Measurements from ENCODE around the gene ZNF169. TPM values are rescaled to one million over a fixed set of nuclear protein-coding genes. Genes with fewer than 3 reads are reported as not detected.
A peak's percentile ranks its signal among the peaks of the same experiment; 100 is the strongest.
"Not testable (repeated sequence)": the region's sequence is repeated elsewhere in the genome, so short reads cannot be mapped to it uniquely, and the experiment has no call there.

ZNF169 gene
- total RNA-seq (2014; rRNA removed; shearing (Covaris generic)) = 1.1 and 1.9 TPM in 2 replicates

DNA sequence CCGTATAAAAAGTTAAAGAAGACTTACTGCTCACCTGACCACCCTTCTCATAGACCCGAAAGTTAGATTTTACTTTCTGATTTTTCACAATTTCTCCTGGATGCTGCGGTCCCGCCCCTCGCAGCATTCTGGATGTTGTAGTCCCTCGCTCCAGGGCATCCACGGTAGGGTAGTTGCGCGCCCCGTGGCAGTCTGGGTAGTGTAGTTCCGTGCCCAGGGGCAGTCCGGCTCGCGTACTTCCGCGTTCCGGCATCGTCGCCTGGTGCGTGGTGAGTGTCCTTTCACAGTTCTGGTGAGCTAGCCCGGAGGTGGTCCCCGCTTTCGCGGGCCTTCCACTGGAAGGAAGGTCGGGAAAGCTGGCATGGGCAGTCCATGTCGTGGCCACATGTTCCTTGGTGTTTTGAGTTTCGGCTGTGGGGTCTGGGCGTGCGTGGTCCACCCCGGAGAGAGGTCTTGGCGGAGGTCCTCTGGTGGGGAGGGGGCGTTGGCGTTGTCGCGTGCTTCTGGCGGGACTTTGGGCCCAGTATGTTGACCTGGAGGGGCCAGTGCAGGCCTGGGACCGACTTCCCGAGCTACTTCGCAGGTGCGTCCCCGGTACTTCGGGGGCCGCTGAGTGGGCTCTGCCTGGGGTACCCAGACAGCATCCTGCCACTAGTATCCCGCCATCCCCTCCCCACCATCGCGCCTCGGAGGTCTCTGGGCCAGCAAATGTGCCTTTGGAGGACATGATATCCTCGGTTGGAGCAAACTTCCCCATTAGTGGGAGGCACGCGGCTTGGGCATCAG is at the start of gene ZNF169:
Gene ZNF169, plus strand, starts transcription at position 222 of the 786 bp plus-strand sequence. CDS start 19,515 bp downstream, outside the sequence.
- DNase-seq (ENCODE audit: low read depth) = peak; percentile 97

DNA sequence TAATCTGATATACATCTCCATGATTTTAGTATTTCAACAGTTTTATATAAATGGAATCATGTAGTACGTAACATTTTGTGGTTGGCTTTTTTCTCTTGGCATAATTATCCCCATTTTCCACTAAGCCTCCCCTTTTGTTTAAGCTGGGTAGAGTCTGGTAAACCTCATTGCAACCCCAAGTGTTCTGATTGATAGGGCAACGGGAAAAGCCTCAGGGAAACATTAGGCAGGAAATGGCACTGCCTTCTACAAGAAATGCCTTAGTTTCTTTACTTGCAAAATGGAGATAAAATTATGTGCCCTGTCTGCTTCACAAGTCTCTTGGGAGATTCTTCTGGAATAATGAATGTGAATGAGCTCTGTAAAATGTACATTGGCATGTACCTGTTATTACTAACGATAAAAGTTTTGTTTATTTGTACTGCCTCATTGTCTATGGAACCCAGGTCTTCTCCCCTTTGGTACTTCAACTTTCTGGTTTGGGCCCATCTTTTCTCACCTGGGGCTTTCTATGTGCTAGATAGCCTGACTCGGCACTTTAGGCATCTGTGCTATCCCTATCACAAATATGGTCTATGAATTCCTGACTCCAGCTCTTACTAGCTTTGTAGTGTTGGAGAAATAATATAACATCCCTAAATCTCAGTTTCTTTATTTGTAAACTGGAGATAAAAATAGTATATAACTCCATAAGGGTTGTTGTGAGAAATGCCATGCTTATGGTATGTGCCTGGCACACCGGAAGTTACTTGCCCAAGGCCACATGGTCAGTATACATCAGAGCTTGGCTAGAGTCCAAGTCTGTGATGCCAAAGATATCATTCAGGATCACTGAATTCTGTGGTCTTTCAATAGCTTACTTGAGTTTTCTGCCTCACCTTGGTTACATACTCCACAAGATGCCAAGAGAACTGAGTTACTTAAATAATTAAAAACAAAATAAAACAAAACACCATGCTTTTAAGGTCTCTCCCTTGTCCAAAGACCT is 48.2 kb upstream of the ZNF169 start:
- DNase-seq (ENCODE audit: low read depth) = peak; percentile 28

DNA sequence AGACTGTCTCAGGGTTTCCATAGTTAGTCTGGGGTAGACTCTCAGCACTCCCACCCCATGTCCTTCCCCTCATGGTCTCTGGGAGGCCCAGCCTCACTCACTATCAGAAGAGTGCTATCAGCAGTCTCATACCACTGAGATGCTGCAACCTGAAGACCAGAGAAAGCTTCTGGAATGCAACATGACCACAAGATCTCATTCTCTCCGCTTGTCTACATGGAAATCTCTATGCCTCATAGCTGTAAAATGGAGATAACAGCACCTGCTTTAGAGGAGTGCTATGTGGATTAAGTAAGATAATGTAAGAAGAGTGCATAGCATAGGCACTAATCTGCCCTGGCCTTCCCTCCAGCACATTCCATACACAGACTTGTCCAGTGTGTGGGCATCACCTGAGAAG is 47.0 kb upstream of the ZNF169 start:
- no peak for DNase-seq (ENCODE audit: low read depth)

DNA sequence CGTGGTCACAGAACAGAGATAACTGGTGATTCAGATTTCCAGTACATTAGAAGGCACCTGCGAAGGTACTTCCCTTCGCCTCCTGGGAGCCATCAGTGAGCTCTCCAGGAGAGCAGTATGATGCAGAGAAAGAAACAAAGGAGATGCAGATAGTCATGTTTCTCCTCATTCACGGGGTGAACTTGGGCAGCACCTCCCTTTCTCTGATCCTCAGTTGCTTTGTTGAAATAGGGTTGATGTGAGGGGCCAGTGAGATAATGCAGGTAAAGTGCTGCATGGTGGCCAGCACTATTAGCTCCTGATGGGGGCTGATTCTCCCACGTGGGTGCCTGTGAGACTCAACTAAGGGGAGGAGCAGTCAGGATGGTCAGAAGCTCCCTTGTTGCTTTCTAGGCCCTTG is 46.6 kb upstream of the ZNF169 start:
- DNase-seq (ENCODE audit: low read depth) = no peak

DNA sequence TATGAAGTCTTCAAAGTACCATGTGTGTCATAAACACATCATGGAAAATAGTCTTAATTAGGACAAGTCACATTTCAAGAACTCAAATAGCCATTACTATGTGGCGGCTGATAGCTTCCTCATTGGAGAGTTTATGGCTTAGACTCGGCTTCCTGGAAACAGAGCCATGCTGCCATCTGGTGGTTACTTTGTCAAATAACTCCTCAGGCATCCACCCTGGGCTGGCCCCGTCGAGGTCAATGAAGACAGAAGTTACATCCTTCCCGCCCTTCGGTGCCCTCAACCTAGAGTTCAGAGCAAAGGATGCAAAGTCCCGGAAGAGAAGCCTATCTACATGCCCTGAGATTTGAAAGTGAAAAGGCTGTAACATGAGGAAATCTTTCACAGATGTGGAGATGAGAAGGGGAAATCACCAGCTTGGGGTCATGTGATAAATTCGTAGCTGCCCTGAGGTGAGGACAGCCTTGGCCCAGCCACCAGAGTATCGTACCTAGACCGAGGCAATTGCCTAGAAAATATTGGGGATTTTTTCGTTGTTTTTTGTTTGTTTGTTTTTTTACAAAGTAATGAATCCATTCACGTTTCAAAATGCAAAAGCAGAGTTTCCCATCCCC is 45.5 kb upstream of the ZNF169 start:
- DNase-seq (ENCODE audit: low read depth) = peak; percentile 80

DNA sequence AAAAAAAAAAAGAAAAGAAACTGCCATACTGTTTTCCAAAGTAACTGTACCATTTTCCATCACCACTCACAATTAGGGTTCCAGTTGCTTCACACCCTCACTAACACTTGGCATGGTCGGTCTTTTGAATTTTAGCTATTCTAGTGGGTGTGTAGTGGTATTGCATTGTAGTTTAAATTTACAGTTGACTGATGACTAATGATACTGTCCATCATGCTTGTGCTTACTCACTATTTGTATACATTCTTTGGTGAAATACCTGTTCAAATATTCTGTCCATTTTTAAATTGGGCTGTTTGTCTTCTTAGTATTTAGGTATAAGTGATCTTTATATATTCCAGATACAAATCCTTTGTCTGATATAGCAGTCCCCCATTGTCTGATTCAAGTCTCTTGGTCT is 36.2 kb upstream of the ZNF169 start:
- DNase-seq (ENCODE audit: low read depth) = no peak

DNA sequence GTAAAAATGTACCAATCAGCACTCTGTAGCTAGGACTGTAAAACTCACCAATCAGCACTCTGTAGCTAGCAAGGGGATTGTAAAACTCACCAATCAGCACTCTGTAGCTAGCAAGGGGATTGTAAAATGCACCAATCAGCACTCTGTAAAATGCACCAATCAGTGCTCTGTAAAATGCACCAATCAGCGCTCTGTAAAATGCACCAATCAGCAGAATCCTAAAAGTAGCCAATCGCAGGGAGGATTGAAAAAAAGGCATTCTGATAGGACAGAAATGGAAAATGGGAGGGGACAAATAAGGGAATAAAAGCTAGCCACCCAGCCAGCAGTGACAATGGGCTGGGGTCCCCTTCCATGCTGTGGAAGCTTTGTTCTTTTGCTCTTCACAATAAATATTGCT is 33.7 kb upstream of the ZNF169 start:
- not testable (repeated sequence) for DNase-seq (ENCODE audit: low read depth)

DNA sequence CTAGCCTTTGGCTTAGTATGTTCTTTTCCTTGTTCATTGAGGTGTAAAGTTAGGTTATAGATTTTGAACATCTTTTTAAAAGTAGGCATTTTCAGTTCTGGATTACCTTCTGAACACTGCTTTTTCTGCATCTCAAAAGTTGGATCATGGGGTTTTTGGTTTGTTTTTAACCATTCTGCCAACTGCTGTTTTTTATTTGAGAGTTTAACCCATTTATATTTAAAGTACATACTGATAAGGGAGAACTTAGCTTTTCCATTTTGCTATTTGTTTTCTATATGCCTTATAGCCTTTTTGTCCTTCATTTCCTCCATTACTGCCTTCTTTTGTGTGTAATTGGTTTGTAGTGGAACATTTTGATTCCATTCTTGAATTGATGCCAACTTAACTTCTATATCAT is 30.5 kb upstream of the ZNF169 start:
- DNase-seq (ENCODE audit: low read depth) = no peak

DNA sequence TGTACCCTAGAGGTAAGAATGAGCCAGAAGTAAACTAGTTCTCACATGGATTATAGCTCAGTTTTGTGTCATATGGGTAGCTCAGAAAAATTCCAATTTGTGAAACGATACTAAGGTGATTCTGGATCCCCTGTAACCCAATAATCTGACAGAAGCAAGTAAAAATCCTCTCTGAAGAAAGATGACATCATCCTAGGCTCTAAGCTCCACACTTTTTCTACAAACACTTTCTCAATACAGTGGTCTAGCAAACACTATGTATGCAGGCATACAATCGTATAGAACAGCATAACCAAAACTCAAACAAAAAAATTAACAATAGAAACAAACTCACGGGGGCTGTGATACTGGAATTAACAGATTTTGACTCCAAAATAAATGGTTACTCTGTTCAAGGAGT is 26.7 kb upstream of the ZNF169 start:
- DNase-seq (ENCODE audit: low read depth) = no peak

DNA sequence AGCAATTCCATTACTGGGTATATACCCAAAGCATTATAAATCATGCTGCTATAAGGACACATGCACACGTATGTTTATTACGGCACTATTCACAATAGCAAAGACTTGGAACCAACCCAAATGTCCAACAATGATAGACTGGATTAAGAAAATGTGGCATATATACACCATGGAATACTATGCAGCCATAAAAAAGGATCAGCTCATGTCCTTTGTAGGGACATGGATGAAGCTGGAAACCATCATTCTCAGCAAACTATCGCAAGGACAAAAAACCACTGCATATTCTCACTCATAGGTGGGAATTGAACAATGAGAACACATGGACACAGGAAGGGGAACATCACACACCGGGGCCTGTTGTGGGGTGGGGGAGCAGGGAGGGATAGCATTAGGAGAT is 18.0 kb upstream of the ZNF169 start:
- DNase-seq (ENCODE audit: low read depth) = not testable (repeated sequence)

DNA sequence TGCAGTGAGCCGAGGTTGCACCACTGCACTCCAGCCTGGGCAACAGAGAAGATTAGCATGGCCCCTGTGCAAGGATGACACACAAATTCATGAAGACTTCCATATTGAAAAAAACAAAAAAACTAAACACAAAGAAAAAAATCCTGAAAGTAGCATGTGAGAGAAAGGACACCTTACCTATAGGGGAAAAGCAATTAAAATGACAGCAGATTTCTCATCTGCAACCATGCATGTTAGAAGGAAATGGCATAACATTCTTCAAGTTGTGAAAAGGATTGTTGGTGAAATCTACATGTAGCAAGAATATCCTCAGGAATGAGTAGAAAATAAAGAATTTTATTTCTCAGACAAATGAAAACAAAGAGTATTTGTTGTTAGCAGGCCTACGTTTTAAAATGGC is 13.4 kb upstream of the ZNF169 start:
- no peak for DNase-seq (ENCODE audit: low read depth)

DNA sequence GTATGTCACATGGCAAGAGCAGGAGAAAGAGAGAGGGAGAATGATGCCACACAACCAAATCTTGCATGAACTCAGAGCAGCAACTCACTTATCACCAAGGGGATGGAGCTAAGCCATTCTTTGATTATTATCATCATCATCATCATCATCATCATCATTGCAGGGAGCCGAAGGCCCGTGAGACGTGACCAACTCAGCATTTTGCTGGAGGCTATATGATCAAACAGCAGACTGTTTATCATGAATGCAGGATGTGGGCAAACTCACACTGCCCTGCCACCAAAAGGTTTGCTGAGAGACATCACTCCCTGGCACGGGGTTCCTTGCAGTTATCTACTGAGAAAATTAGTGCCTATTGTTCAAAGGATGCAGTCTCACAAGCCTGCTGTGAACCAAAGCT is 8.6 kb upstream of the ZNF169 start:
- DNase-seq (ENCODE audit: low read depth) = peak; percentile 16

DNA sequence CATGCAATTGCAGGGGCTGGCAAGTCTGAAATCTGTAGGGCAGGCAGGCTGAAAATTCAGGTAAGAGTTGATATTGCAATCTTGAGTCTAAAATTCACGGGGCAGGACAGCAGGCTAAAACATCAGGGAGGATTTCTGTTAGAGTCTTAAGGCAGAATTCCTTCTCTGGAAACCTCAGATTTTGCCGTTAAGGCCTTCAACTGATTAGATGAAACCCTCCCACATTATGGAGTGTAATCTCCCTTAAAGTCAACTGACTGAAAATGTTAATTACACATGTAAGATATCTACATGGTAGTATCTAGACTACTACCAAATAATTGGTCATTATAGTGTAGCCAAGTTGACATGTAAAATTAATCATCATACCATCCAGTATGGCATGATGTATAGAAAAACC is 3.1 kb upstream of the ZNF169 start:
- DNase-seq (ENCODE audit: low read depth) = no peak

DNA sequence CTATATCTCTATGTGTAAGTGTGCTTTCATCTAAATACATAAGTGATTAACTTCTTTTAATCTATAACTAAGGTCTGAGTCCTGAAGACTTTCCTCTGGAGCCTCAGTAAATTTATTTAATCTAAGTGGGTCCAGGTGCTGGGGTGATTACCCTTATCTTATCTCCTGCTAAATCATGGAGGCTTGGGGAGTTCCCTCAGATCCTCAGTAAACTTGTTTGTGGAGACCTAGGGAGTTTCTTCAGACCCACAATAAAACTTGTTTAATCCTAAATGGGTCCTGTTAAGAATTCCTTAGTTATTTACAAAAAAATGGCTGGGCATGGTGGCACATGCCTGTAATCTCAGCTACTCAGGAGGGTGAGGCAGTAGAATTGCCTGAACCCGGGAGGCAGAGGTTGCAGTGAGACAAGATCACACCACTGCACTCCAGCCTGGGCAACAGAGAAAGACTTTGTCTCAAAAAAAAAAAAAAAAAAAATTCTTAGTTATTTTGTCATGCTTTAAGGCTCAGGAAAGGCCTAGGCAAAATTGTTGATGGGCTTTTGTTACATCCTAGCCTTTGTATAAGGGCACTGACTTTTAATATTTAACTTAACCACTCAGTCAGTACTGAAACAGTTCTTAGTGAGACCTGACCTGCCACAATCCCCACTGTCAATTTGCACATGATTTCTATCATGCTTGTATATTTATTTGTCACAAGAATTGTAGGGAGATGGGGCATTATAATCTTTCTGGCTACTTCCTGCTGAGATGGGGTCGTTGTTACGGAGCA is 6.7 kb downstream of the ZNF169 start:
- not testable (repeated sequence) for DNase-seq (ENCODE audit: low read depth)

DNA sequence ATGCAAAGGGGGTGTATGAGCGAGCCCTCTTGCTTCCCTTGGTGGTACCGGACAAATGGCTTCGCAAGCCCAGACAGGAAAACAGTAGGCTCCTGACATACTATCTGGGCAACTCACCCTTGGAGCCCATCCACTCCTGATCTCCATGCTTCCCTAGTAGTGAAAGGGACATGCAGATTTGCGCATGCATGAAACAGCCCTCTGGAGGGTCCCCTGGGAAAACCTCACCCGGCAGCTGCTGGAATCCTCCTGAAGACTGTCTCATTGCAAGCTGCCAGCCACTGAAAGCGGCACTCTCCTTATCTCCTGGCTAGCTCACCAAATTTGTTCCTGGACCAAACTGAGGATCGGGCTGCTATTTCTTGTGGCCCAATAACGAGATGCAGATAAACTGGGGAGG is 10.2 kb downstream of the ZNF169 start:
- no peak for DNase-seq (ENCODE audit: low read depth)

DNA sequence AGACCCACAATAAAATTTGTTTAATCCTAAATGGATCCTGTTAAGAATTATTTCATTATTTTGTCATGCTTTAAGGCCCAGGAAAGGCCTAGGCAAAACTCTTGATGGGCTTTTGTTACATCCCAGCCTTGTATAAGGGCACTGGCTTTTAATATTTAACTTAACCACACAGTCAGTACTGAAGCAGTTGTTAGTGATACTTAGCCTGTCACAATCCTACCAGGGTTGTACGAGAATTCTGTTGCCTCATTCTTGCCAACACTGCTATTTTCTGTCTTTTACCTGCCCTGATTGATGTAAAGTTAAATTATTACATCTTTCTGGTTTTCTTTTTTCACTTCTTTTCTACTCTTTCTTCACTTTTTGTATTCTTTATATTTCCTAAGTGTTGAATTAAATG is 10.9 kb downstream of the ZNF169 start:
- no peak for DNase-seq (ENCODE audit: low read depth)

DNA sequence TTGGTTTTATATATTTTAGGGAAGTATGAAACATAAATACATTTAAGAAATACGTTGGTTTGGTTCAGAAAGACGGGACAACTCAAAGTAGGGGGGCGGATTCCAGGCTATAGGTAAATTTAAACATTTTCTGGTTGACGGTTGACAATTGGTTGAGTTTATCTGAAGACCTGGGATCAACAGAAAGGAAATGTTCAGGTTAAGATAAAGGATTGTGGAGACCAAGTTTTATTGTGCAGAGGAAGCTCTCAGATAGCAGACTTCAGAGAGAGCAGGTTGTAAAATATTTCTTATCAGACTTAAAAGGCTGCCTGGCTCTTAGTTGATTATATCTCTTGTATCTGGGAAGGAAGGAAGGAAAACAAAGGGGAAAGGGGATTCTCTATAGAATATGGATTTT is 17.9 kb downstream of the ZNF169 start:
- not testable (repeated sequence) for DNase-seq (ENCODE audit: low read depth)

DNA sequence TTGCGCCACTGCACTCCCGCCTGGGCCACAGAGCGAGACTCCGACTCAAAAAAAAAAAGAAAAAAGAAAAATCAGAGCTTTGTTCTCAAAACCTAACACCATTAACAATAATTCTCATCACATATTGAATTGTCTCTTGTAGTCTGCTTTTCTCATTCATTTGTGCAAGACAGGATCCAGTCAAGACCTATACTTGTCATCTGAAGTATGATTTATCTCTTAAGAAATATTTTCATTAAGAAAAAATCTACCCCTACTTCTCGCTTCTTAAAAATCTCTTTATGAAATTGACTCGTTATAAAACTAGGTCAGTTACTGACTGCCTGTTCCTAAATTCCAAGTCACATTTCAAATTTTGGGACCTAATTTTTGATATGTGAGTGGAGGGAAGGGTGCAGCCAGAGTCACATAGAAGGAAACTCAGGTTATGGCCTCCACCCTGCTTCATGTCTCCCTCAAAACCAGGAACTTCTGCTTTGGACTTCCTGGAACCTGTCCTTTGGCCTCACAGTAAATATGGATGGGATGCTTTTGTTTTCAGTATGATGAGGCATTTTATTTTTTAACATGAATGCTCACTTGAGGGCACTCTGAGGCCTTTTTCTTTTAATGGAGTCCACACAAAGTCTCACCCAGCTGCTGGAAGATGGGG is 18.9 kb downstream of the ZNF169 start:
- DNase-seq (ENCODE audit: low read depth) = no peak

DNA sequence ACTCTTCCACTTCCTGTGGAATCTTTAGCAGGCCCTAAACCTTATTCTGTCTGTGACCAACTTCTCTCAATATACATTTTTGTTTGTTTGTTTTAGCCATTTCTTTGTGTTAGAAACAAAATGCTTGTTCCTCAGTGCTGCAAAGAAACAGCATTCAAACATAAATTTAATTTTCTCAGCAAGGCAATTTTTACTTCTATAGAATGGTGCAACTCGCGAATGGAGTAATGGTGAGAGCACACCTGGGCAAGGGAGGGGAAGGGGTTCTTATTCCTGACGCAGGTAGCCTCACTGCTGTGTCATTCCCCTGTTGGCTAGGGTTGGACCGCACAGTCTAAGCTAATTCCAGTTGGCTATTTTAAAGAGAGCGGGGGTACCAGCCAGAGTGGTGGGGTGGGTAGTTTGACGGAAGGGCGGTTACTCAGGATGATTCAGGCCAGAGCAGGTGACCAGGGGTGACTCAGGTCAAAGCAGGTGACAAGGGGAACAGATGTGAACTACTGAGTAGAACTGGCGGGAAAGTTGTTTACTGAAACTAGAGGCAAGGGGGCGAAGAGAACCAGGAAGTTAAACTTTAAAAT is 21.4 kb downstream of the ZNF169 start:
- no peak for DNase-seq (ENCODE audit: low read depth)

DNA sequence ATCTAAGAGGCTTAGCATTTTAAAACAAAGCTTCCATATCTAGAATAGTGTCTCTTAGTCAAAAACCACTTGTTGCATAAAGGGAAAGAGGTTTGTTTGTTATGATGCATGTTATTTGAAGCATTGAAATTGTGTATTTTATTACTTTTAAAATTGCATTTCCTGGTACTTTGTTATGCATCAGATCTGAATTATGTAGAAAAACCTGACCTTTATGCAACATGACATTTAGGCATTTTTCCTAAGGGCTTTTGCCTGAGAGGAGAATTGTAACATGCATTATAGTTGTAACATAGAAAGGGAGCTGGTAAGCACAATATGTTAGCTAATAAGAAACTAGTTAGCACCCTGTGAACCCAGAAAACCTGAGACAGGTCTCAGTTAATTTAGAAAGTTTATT is 22.0 kb downstream of the ZNF169 start:
- no peak for DNase-seq (ENCODE audit: low read depth)

DNA sequence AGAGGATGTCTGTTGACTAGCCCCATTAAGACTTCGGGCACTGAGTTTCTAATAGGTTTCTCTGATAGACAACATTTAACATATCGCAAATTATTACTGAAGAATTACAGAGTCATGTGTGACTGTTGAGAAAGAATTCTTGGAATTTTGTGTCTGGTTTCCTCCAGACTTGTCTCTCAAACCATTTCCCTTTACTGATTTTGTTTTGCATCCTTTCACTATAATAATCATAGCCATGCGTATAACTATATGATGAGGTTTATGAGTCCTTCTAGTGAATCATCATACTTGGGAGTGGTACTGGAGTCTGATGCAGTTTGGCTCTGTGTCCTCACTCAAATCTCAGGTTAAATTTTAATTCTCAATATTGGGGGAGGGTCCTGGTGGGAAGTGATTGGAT is 27.0 kb downstream of the ZNF169 start:
- no peak for DNase-seq (ENCODE audit: low read depth)
